HG03108 (cell line): ENCODE results near the gene PLAC9.
"Not testable (repeated sequence)": the region's sequence is repeated elsewhere in the genome, so short reads cannot be mapped to it uniquely, and the experiment has no call there.

Source experiments
- ATAC-seq: cut with Tn5 transposase; IDR thresholded peaks from one replicate; pipeline ENCODE4 v1.9.1; 2021; ENCODE audit warnings: moderate library complexity; ENCODE audit not compliant: unreplicated experiment

Gene PLAC9

DNA sequence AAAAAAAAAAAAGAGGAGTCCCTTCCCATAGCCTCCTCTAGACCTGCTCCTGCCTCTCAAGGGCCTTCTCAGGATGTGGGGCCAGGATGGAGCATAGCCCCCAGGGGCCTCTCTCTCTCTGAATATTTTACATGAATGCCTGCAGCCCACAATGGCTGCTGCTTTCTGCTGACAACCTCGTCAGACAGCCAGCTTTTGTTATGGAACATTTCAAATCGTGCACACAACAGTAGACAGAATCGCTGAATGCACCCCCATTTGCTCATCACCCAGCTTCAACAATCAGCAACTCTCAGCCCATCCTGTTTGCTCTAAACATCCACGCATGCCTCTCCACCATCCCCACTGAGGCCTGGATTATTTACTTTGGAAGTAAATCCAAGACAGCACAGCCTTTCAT lies 5.4 kb downstream of the PLAC9 start:
- no peak for ATAC-seq

DNA sequence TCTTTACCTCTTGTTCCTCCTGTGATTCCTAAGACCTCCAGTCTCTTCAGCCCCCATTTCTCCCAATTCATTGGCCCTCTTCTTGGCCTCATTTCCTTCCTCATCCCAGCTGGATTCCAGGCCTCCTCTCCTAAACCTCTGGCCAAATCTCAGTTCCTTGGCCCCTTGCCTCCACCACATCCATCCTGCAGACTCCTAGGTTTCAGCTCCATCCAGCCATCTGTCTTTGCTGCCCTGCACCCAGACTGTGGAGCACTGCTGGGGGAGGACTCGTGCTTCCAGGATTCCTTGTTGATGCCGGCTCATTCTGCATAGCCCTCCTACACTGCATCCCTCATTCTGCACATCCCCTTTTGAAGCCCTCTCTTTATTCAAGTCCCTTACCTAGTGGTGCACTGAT lies 6.7 kb downstream of the PLAC9 start:
- no peak for ATAC-seq

- no peak for ATAC-seq
Observed at GRCh38 chr10:80140251-80140650, 7.7 kb downstream of the PLAC9 start.

- ATAC-seq = no peak
Observed at GRCh38 chr10:80141696-80142460, 9.3 kb downstream of the PLAC9 start.

DNA sequence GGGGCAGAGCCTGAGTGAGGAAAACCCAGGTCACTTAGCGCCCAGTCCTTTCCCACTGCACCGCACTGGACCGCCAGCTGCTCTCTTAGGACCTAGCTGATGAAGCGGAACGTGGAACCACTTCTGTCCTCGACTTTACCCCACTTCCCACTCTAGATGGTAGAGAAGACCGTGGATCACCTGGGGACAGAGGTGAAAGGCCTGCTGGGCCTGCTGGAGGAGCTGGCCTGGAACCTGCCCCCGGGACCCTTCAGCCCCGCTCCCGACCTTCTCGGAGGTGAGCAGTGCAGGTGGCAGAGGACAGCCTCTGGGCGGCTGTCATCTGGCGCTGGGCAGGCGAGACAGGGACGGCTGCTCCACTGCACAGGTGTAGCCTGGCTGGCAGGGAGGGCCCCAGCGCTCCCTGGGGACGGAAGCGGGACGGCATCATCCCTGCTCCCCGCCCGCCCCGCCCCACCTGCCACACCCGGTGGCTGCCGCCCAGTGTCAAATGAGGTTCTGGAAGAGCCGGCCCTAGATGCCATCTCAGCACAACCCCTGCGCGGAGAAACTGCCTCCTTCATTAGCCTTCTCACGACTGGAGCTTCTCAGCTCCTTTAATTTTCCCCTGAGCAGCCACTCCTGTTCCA lies 11.7 kb downstream of the PLAC9 start:
- peak; percentile 75 for ATAC-seq

GRCh38 chr10:80144696-80145131 lies 12.2 kb downstream of the PLAC9 start:
- ATAC-seq = peak; percentile 41

DNA sequence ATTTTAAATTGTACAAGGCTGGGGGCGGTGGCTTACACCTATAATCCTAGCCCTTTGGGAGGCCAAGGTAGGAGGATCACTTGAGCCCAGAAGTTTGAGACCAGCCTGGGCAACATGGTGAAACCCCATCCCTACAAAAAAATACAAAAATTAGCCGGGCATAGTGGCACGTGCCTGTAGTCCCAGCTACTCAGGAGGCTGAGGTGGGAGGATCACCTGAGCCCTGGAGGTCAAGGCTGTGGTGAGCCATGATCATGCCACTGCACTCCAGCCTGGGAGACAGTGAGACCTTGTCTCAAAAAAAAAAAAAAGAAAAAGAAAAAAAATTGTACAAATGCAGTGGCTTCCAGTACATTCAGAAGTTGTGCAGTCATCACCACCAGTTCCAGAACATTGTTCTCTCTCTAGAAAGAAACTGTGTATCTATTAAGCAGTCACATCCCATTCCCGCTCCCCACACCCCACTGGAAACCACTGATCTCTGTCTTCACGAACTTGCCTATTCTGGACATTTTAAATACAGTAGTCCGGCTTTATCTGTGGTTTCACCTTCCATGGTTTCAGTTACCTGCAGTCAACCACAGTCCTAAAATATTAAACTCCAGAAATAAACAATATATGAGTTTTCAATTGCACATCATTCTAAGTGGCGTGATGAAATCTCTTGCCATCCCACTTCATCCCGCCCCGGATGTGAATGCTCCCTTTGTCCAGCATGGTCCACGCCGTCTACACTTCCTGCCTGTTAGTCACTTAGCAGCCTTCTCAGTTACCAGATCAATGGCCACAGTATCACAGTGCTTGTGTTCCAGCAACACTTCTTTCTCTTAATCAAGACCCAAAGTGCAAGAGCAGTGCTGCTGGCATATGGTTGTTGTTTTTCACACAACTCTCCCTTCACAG lies 13.1 kb downstream of the PLAC9 start:
- not testable (repeated sequence) for ATAC-seq

- ATAC-seq = no peak
Observed at GRCh38 chr10:80146918-80147317, 14.4 kb downstream of the PLAC9 start.

GRCh38 chr10:80148166-80148805 lies 15.8 kb downstream of the PLAC9 start:
- ATAC-seq = no peak

DNA sequence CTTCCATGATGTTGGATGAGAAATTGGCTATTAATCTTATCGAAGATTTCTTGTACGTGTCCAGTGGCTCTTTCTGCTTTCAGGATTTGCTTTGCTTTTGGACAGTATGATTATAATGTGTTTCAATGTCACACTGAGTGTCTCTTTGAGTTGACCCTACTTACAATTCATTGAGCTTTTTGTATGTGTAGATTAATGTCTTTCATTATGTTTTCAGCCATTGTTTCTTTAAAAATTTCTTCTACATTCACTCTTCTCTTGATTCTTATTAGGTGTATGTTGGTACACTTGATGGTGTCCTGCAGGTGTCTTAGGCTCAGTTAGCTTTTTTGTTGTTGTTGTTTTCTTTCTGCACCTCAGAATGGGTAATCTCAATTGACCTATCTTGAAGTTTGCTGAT lies 16.6 kb downstream of the PLAC9 start:
- no peak for ATAC-seq

GRCh38 chr10:80150172-80150571 lies 17.6 kb downstream of the PLAC9 start:
- no peak for ATAC-seq

DNA sequence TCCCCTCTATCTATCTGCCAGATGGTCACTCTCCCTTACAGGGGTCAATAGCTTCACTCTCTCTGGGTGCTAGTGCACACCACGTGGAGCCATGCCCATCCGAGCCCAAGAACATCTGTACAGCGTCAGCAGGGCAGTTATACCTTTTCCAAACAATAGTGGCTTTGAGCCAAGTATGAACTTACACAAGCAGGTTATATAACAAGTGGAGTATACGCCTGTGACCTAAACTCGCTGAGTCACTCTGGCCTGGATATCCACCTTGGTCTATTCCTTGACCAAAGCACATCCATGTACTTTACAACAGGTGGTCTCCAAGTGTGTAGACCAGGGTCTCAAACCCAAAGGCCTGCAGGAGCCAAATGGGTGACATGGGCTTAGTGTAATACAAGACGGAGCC lies 20.3 kb downstream of the PLAC9 start:
- ATAC-seq = no peak

DNA sequence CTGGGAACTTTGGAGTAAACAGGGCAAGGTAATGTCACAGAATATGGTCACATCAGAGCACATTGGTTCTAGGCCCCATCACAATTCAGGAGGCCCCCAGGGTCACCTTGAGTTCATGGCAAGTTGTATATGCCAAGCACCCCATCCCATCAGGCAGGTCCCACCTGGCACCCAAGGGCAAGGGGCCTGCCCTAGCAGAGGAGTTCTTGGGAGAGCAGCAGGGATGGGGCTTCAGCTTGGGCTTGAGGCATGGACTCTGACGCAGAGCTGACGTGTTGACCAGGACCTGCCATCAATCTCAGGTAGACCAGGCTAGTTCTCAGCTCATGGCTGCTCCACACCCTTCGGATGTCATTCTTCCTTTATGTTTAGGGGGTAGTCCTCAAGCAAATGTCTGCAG lies 20.9 kb downstream of the PLAC9 start:
- no peak for ATAC-seq

- no peak for ATAC-seq
Observed at GRCh38 chr10:80154626-80154977, 22.1 kb downstream of the PLAC9 start.

DNA sequence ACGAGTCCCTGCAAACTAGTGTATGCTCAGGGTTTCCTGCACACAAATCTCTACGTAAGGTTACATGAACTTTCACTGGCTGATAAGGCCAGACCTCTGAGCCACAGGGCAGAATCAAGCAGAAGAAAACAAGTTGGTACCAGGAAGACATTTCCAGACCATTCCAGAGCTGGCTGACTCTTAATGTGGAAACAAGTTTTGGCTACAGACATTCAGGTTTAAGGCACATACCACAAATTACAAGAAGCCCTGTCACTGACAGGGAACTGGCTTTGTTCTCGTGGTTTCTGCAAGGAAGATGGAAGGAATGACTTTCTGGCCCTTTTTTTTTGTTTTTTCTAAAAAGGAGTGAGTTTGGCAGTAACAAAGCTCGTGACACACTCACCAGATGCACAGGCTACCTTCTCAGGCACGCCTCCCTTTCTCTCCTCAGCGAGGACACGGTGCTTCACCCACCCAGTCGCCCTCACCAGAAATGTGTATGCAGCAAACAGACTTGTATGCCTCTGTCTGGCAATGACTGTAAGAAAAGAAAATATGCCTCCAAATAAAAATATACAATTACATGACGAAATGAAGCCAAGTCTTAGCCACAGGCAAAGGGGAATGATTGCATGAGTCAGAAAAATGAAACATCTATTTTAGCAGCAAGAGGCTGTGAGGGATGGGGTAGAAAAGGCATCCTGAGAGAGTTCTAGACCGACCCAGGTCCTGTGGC lies 22.6 kb downstream of the PLAC9 start:
- ATAC-seq = no peak

DNA sequence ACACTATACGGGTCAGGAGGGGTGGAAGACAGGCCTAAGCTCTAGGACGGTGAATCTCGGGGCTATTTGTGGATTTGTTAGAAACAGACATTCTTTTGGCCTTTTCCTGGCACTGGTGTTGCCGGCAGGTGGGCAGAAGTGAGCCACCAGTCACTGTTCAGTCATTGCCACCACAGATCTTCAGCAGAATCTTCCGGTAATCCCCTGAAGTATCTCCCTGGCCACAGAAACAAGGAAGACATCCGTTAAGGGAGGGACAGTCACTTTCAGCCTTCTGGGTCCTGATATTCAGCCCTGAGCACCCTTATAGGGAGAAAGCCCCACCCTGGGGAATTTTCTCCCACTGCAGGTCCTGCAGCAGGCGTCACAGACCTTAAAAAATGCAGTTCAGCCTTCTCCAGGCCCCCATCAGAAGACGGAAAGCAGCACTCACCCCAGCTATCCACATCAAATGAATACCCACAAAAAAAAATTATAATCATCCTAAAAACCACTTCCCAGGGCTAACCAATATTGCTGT lies 23.2 kb downstream of the PLAC9 start:
- ATAC-seq = no peak

- no peak for ATAC-seq
Observed at GRCh38 chr10:80156216-80156615, 23.7 kb downstream of the PLAC9 start.

DNA sequence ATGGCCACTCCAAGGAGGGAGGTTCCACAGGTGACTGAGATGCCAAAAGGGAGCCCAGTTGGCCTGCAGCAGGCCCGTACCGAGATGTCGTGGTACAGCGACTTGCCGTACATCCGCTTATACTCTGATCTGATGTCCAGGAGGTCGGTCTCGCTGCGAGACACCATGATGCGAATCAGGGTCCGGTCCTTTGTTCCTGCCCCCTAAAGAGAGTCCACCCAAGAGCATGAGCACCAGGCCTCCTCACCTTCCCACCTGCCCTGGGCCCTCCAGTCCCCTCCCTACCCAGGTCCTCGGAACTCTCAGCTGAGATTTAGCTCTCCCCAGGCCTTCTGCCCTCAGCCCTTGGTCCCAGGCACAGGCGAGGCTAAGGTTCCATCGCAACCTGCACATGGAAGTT lies 25.0 kb downstream of the PLAC9 start:
- no peak for ATAC-seq

DNA sequence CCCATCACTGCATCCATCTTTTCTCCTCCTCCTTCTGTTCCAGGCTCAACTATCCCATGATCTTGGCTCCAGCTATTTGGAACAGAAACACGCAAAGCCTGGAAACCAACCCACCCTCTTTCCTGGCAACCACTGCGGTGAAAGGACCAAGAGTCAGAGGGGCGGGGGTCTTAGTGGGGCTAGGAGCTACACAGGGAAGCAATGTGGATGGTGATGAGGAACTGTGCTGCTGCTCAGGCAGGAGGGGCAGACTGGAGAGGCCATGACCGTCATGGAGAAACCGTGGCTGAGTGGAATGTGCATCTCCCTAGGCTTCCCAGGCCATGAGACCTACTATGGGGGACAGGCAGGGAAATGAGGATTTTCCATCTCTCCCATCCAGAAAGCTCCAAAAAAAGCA lies 25.6 kb downstream of the PLAC9 start:
- no peak for ATAC-seq

GRCh38 chr10:80158598-80159127 lies 26.1 kb downstream of the PLAC9 start:
- ATAC-seq = no peak
